Measurements from ENCODE around the gene CANT1.
"Not testable (repeated sequence)": the region's sequence is repeated elsewhere in the genome, so short reads cannot be mapped to it uniquely, and the experiment has no call there.

Gene CANT1

GRCh38 chr17:78974635-78975591 is 34.7 kb downstream of the CANT1 start:
- no peak for DNase-seq

- no peak for DNase-seq
Observed at GRCh38 chr17:78973792-78974520, 35.6 kb downstream of the CANT1 start.

- no peak for DNase-seq
Observed at GRCh38 chr17:78973196-78973595, 36.4 kb downstream of the CANT1 start.

- no peak for DNase-seq
Observed at GRCh38 chr17:78972507-78973105, 37.0 kb downstream of the CANT1 start.

GRCh38 chr17:78971756-78972506 is 37.6 kb downstream of the CANT1 start:
- no peak for DNase-seq

- DNase-seq, result peak; percentile 47 to 69
Observed at GRCh38 chr17:78970834-78971755, 38.5 kb downstream of the CANT1 start.

GRCh38 chr17:78969865-78970264 is 39.7 kb downstream of the CANT1 start:
- no peak for DNase-seq

GRCh38 chr17:78967782-78968362 is 41.7 kb downstream of the CANT1 start:
- DNase-seq, result no peak

GRCh38 chr17:78966910-78967600 is 42.5 kb downstream of the CANT1 start:
- no peak for DNase-seq

GRCh38 chr17:78966123-78966813 is 43.3 kb downstream of the CANT1 start:
- no peak for DNase-seq

GRCh38 chr17:78965491-78965924 is 44.1 kb downstream of the CANT1 start:
- DNase-seq, result no peak

GRCh38 chr17:78963378-78963777 is 46.2 kb downstream of the CANT1 start:
- DNase-seq, result no peak

GRCh38 chr17:78962984-78963348 is 46.6 kb downstream of the CANT1 start:
- DNase-seq, result not testable (repeated sequence)

GRCh38 chr17:78962345-78962983 is 47.1 kb downstream of the CANT1 start:
- no peak for DNase-seq

GRCh38 chr17:78961571-78961970 is 48.0 kb downstream of the CANT1 start:
- no peak for DNase-seq

GRCh38 chr17:78960928-78961327 is 48.6 kb downstream of the CANT1 start:
- DNase-seq, result no peak

GRCh38 chr17:78959803-78960202 is 49.8 kb downstream of the CANT1 start:
- no peak for DNase-seq

GRCh38 chr17:78958641-78959127 is 50.9 kb downstream of the CANT1 start:
- no peak for DNase-seq

- no peak for DNase-seq
Observed at GRCh38 chr17:78957128-78957527, 52.4 kb downstream of the CANT1 start.

Data from hippocampal formation (tissue), 2 donors.